ENCODE results near the gene MAP3K6. TPM values are rescaled to one million over a fixed set of nuclear protein-coding genes. Genes with fewer than 3 reads are reported as not detected.

The MAP3K6 gene
- total and polyA plus RNA-seq, 3 donors from 2014 or later: 18.4 to 31.7 (median 18.8) TPM

DNA sequence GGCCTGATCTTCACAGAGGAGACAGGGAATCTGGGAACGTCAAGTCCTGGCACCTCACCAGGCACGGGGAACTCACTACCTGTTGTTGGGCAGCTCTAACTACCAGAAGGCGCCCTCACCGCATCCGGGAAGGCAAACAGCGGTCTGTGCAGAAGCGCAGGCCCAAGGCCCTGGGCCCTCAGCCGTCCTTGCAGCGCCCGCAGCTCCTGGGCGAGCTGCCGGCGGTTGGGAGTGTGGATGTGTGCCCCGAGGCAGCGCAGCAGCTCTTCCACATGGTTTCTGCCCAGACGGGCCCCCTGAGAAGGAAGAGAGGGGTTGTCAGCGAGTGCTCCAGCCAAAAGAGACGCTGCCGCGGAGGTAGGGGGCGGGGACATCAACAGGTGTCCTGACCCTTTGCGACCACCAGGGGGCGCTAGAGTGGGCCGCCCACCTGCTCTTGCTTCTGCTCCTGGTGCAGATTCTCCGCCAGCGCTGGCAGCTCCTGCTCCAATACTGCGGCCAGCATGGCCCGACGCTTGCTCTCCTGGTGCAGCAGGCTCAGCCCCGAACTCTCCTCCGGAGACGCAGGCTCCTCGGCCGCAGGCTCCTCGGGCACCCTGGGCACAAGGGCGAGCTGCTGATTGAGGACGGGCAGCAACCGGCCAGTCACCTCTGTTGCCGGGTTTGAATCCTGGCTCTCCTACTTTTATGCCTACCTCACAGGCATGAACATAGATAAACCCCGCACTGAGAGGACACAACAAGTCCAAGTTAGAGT lies 9.3 kb downstream of the MAP3K6 start:
- TF ChIP-seq, protein P1, sequence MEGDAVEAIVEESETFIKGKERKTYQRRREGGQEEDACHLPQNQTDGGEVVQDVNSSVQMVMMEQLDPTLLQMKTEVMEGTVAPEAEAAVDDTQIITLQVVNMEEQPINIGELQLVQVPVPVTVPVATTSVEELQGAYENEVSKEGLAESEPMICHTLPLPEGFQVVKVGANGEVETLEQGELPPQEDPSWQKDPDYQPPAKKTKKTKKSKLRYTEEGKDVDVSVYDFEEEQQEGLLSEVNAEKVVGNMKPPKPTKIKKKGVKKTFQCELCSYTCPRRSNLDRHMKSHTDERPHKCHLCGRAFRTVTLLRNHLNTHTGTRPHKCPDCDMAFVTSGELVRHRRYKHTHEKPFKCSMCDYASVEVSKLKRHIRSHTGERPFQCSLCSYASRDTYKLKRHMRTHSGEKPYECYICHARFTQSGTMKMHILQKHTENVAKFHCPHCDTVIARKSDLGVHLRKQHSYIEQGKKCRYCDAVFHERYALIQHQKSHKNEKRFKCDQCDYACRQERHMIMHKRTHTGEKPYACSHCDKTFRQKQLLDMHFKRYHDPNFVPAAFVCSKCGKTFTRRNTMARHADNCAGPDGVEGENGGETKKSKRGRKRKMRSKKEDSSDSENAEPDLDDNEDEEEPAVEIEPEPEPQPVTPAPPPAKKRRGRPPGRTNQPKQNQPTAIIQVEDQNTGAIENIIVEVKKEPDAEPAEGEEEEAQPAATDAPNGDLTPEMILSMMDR (IDR thresholded peaks at IDR 0.05): peak; percentile 94 to 99 (median 96)
- no peak for TF ChIP-seq POLR2A (IDR thresholded peaks at IDR 0.05)
- H3K27me3 ChIP-seq: no peaks in the 10 kb centered on the region
- H3K4me3 ChIP-seq: peak overlapping the region in 1 of 2 donors; percentile 15
- H3K27ac ChIP-seq: no peak overlapping the region
- WGBS, 2 donors: 26 to 47% methylated on average over 7 to 30 of the region's 40 CpGs
- H3K4me1 ChIP-seq: no peaks in the 10 kb centered on the region
- peak; percentile 82 for DNase-seq
- H3K9me3 ChIP-seq: no peaks in the 10 kb centered on the region
- intact Hi-C loops (cut with DNase I; ENCODE audit: low total_unique reads): no loop called here
- no peaks in the 10 kb centered on the region for H3K36me3 ChIP-seq (ENCODE audit: low read depth, missing control alignments)

DNA sequence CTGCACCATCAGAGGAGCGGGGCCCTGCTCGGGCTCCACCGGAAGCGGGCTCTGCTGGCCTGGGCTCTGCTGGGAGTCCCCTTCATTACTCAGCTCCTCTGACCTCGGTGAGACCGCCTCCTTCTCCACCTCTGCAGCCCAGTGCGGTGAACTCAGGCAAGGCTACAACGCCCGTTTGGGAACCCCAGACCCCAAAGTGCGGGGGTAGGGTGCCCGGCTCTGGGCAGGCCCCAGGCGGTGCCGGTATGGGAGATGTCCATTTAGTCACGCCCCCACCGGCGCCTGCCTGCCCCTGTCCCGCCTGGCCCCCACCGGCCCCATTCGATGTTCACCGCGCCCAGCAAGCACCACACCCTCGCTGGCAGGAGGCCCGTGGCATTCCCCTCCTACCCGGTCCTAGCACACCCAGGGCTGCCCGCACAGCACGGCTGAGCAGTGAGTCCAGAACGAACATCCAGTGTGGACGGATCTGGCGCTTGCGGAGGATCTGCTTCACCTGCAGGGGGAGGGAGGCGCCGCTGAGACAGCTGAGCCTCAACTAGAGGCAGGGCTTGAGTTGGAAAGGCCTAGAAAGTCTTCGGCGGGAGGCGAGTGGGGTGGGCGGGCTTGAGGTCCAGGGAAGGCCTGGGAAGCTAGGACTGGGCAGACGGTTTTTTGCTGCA lies 10.0 kb downstream of the MAP3K6 start:
- intact Hi-C loops (cut with DNase I; ENCODE audit: low total_unique reads): no loop called here

DNA sequence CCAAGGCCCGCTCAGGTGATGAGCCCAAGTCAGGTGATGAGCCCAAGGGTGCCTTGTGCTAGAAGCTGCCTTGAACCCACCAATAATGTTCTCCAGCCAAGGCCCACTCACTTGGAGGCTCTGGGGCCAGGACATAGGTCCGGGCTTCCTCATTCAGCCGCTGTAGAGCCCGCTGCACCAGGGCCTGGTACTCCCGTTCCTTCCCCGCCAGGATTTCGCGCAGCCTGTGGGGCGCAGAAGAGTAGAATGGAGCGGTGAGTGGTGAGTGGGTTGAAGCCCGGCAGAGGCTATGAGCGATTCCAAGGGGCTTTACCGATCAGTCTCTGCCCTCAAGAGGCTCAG lies 10.5 kb downstream of the MAP3K6 start:
- WGBS, 2 donors: 70 to 87% methylated on average over 10 to 13 of the region's 13 CpGs
- no peaks in the 10 kb centered on the region for H3K4me1 ChIP-seq

More for the DNA sequence above, 10.0 kb downstream of the MAP3K6 start:
- no peak for TF ChIP-seq POLR2A (IDR thresholded peaks at IDR 0.05)
- TF ChIP-seq, protein P1 (IDR thresholded peaks at IDR 0.05): no peak
- no peaks in the 10 kb centered on the region for H3K9me3 ChIP-seq
- no peak for DNase-seq
- no peak overlapping the region for H3K27ac ChIP-seq
- 46 to 58% methylated on average over 31 to 34 of the region's 37 CpGs for WGBS, 2 donors
- no peaks in the 10 kb centered on the region for H3K4me1 ChIP-seq
- no peaks in the 10 kb centered on the region for H3K36me3 ChIP-seq (ENCODE audit: low read depth, missing control alignments)
- no peaks in the 10 kb centered on the region for H3K27me3 ChIP-seq
- H3K4me3 ChIP-seq: peak overlapping the region in 1 of 2 donors; percentile 10

DNA sequence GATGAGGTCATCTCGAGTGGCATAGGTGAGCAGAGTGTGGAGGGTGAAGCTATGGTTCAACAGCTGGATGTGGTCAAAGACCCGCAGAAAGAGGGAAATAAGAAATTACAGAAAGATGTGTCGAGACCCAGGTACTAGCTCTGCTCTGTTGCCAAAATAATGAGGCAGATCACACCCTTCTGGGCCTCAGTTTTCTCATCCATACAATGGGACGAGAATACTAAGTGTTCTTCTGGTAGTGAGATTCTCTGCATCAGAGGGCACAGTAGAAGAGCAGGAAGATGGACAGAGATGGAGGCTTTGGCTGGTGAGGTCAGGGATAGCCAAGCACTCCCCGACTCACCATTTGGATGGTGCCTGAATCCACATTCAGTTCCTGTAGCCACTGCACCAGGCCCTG lies 11.1 kb downstream of the MAP3K6 start:
- intact Hi-C loops (cut with DNase I; ENCODE audit: low total_unique reads): no loop called here

More for the DNA sequence above, 10.5 kb downstream of the MAP3K6 start:
- Histone ChIP-seq H3K27ac (no peak overlapping the region), H3K36me3 (ENCODE audit: low read depth, missing control alignments) (no peaks in the 10 kb centered on the region), H3K9me3 (no peaks in the 10 kb centered on the region), H3K4me3 (peak overlapping the region in 1 of 2 donors; percentile 10), H3K27me3 (no peaks in the 10 kb centered on the region)
- intact Hi-C loops (cut with DNase I; ENCODE audit: low total_unique reads): no loop called here
- TF ChIP-seq, protein P1 (IDR thresholded peaks at IDR 0.05): no peak
- no peak for TF ChIP-seq POLR2A (IDR thresholded peaks at IDR 0.05)
- no peak for DNase-seq

More for the DNA sequence above, 11.1 kb downstream of the MAP3K6 start:
- Histone ChIP-seq H3K27me3 (no peaks in the 10 kb centered on the region), H3K9me3 (no peaks in the 10 kb centered on the region), H3K36me3 (ENCODE audit: low read depth, missing control alignments) (no peaks in the 10 kb centered on the region), H3K4me3 (no peak overlapping the region), H3K4me1 (no peaks in the 10 kb centered on the region), H3K27ac (no peak overlapping the region)
- 91% methylated on average over 5 of the region's 5 CpGs for WGBS, 2 donors
- TF ChIP-seq, protein P1 (IDR thresholded peaks at IDR 0.05): no peak
- DNase-seq: no peak

Data from testis (tissue), 3 donors.